Mucosa of stomach (tissue), 1 donor: ENCODE results near the gene EYS.
"Not testable (repeated sequence)": the region's sequence is repeated elsewhere in the genome, so short reads cannot be mapped to it uniquely, and the experiment has no call there.

ENCODE experiments used
- H3K27me3 ChIP-seq: one replicate; pipeline ENCODE4 v1.7.0; 2013; ENCODE audit warnings: mild to moderate bottlenecking, low read length; ENCODE audit not compliant: control insufficient read depth, insufficient read depth
- H3K36me3 ChIP-seq: one replicate; pipeline ENCODE4 v1.7.0; 2013; ENCODE audit warnings: low read length; ENCODE audit not compliant: control insufficient read depth, insufficient read depth
- H3K4me1 ChIP-seq: one replicate; pipeline ENCODE4 v1.7.0; 2013; ENCODE audit warnings: mild to moderate bottlenecking, low read length; ENCODE audit not compliant: control insufficient read depth, insufficient read depth
- H3K4me3 ChIP-seq: one replicate; pipeline ENCODE4 v1.7.0; 2013; ENCODE audit warnings: low read length
- H3K9ac ChIP-seq: one replicate; pipeline ENCODE4 v1.7.0; 2013; ENCODE audit warnings: mild to moderate bottlenecking, low read length, moderate library complexity
- H3K9me3 ChIP-seq: one replicate; pipeline ENCODE4 v1.7.0; 2013; ENCODE audit warnings: mild to moderate bottlenecking, low read length, moderate library complexity; ENCODE audit not compliant: control insufficient read depth
- donor health status: Pancreatic carcinoma.

EYS gene

DNA sequence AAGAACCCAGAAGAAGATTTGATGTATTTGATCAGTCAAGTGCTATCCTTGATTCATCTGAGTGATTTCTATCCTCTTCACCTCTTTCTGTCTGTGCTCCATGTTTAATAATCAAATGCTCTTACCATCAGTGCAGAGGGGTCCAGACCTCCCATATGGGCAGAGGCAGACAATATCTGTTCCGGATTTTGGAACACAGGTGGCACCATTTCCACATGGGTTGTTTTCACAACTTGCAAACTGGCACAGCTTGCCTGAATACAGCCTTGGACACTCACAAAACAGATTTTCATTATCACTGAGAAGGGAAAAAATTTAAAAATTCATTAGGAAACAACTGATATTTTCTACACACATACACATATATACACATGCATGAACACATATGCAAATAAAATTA is 1843.0 kb downstream of the EYS start:
- Histone ChIP-seq H3K36me3 (no peaks in the 10 kb centered on the region), H3K4me1 (no peaks in the 10 kb centered on the region), H3K9me3 (no peaks in the 10 kb centered on the region), H3K4me3 (no peak overlapping the region), H3K27me3 (no peaks in the 10 kb centered on the region), H3K9ac (no peak overlapping the region)

DNA sequence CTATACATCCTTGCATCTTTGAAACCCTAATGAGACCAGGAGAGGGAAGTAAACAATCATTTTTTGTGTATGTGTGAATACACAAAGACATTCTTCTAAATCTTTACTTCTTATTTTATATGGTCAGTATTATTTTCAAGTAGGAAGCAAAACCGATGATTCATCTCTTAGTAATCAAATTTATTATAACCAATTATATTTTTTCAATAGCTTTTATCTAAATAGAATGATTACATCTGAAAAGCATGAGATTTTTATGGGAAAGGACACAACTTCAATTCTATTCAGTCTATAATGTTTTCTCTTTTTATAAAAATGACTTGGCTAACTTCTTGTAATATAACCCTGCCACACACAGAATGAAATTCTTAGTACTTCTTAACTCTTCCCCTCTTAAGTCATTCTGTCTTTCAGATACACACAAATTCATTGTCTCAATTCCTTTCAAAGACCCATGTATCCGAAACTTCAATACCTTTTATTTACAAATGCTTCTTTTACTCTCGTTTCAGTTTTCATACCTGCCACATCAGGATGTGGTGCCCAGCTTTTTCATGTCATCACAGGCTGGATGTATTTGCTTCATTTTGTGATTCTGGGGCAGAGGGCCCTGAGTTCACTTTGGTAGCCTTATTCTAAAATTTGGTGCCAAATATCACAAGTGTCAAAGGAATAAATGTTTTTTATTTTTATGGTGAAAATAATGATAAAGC is 1844.4 kb downstream of the EYS start:
- no peaks in the 10 kb centered on the region for H3K9me3 ChIP-seq
- no peaks in the 10 kb centered on the region for H3K4me1 ChIP-seq
- H3K36me3 ChIP-seq = no peaks in the 10 kb centered on the region
- no peak overlapping the region for H3K9ac ChIP-seq
- H3K27me3 ChIP-seq = no peaks in the 10 kb centered on the region
- no peak overlapping the region for H3K4me3 ChIP-seq

DNA sequence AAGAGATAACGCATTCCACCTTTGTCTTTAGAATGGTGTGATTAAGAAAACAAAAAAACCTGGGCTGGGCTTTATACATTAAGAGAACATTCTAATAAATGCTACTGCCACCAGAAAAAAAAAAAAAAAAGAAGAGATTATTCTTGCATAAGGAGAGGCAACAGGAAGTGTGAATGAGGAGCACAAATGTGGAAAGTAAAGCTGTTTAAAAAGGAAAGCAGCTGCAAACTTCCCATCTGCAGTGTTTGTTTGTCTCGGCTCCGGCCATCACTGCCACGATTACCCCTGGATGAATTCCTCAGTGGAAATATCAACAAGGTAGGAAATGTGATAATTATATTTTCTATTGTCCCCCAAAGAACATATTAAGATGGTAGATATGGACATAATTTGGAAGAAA is 1847.5 kb downstream of the EYS start:
- Histone ChIP-seq H3K27me3 (no peaks in the 10 kb centered on the region), H3K9me3 (no peaks in the 10 kb centered on the region)

DNA sequence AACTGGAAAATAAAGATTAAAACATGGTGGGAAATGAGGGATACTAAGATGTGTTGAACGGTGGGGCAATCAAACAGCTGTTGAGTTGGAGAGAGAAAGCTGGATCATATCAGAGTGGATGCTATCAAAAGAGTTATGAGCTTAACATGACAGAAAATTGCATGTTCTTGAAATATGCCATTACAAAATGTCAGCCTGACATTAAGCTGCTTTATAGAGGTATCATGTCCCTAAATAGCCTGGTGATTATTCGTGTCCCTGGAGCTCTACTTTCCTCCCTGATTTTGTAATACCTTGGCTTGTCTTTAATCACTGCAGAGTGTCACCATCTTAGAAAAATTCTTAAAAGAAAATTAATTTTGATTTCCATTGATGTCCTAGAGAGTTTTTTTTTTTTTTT is 1848.3 kb downstream of the EYS start:
- Histone ChIP-seq H3K4me3 (no peak overlapping the region), H3K4me1 (no peaks in the 10 kb centered on the region), H3K9ac (no peak overlapping the region), H3K9me3 (no peaks in the 10 kb centered on the region), H3K27me3 (no peaks in the 10 kb centered on the region), H3K36me3 (no peaks in the 10 kb centered on the region)

More for the DNA sequence above, 1847.5 kb downstream of the EYS start:
- Histone ChIP-seq H3K4me1 (no peaks in the 10 kb centered on the region), H3K4me3 (no peak overlapping the region), H3K36me3 (no peaks in the 10 kb centered on the region), H3K9ac (no peak overlapping the region)

DNA sequence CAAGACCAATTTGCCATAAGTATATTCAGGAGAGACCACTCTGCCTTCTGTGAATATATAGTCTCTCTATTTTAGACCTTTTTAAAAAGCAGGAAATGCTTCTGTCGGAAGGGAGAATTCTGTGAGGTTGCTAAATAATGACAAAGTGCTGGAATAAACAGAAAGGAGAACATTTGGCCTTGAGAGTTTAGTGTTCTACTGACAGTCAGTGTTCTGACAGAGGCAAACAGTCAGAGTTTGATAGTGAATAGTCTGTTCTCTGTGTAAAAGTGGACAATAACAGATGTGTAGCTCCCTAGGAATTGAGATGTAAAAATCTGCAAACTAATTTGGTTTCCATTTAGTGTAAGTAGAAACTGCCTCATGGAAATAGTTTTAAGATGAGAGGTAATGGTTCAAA is 1850.8 kb downstream of the EYS start:
- Histone ChIP-seq H3K27me3 (no peaks in the 10 kb centered on the region), H3K4me1 (no peaks in the 10 kb centered on the region), H3K9me3 (no peaks in the 10 kb centered on the region), H3K36me3 (no peaks in the 10 kb centered on the region), H3K9ac (no peak overlapping the region), H3K4me3 (no peak overlapping the region)

DNA sequence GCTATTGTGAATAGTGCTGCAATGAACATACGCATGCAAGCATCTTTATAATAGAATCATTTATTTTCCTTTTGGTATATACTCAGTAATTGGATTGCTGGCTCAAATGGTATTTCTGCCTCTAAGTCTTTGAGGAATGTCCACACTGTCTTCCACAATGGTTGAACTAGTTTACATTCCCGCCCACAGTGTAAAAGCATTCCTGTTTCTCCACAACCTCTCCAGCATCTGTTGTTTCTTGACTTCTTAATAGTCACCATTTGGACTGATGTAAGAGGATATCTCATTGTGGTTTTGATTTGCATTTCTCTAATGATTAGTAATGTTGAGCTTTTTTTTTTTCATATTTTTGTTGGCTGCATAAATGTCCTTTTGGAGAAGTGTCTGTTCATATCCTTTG is 1862.7 kb downstream of the EYS start:
- Histone ChIP-seq H3K4me1 (no peaks in the 10 kb centered on the region), H3K27me3 (no peaks in the 10 kb centered on the region), H3K36me3 (no peaks in the 10 kb centered on the region), H3K9ac (no peak overlapping the region), H3K4me3 (no peak overlapping the region), H3K9me3 (no peaks in the 10 kb centered on the region)

DNA sequence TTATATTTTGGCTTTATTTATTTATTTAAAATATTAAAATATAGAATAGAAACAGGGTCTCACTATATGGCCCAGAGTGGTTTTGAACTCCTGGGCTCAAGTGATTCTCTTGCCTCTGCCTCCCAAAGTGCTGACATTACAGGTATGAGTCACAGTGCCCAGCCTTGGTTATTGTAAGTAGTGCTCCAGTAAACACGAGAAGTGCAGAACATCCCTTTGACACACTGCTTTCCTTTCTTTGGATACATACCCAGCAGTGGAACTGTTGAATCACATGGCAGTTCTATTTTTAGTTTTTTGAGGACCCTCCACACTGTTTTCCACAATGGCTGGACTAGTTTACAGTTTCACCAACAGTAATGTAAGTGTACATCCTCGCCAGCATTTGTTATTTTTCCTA is 1867.5 kb downstream of the EYS start:
- no peak overlapping the region for H3K9ac ChIP-seq
- H3K36me3 ChIP-seq = no peaks in the 10 kb centered on the region
- H3K27me3 ChIP-seq = no peaks in the 10 kb centered on the region
- no peak overlapping the region for H3K4me3 ChIP-seq
- H3K4me1 ChIP-seq = no peaks in the 10 kb centered on the region
- H3K9me3 ChIP-seq = no peaks in the 10 kb centered on the region

DNA sequence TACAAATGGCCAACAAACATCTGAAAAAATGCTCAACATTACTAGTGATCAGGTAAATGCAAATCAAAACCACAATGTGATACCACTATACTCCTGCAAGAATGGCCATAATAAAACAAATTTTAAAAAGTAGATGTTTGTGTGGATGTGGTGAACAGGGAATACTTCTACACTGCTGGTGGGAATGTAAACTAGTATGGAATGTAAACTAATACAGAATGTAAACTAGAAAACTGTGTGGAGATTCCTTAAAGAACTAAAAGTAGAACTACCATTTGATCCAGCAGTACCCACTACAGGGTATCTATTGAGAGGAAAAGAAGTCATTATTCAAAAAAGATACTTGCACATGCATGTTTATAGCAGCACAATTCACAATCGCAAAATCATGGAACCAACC is 1878.3 kb downstream of the EYS start:
- not testable (repeated sequence) for H3K9ac ChIP-seq, H3K4me1 ChIP-seq, H3K4me3 ChIP-seq, H3K36me3 ChIP-seq, H3K27me3 ChIP-seq, H3K9me3 ChIP-seq

DNA sequence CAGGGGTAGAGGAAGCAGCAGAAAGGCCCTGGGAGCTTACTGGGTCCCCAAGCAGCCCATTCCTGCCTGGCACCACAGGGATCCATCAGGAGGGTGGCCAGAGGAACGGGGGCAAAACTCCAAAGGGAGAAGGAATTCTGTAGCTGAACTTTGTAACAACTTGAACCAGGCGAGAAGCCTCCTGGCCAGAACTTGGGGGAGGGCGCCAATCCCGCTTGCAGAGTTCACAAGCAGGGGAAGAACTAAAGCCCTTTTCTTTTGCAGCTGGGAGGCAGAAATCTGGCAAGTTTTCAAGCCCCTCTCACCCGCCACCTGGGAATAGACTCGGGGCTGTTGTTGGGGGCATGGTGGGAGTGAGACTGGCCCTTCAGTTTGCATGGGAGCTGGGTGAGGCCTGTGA is 1882.3 kb downstream of the EYS start:
- Histone ChIP-seq H3K4me1 (no peaks in the 10 kb centered on the region), H3K9ac (no peak overlapping the region), H3K36me3 (no peaks in the 10 kb centered on the region), H3K27me3 (no peaks in the 10 kb centered on the region), H3K4me3 (no peak overlapping the region), H3K9me3 (no peaks in the 10 kb centered on the region)

DNA sequence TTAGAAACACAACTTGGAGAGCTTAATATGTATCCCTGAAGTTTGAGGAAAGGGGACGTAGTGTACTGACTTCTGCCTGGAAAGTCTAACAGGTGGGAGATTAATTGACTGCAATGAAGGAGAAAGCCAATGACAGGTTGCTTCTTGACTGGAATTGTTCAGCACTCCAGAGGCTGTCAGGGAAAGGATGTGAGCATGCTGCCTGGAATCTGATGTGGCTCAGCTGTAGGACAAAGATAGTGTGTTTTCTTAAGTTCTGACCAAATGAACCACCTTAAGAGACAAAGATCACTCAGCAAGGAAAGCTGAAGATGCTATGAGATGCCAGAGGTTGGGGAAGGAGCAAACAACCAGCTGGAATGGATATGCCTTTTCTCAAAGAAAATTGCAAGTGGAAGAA is 1885.6 kb downstream of the EYS start:
- no peak overlapping the region for H3K9ac ChIP-seq
- H3K9me3 ChIP-seq = no peaks in the 10 kb centered on the region

DNA sequence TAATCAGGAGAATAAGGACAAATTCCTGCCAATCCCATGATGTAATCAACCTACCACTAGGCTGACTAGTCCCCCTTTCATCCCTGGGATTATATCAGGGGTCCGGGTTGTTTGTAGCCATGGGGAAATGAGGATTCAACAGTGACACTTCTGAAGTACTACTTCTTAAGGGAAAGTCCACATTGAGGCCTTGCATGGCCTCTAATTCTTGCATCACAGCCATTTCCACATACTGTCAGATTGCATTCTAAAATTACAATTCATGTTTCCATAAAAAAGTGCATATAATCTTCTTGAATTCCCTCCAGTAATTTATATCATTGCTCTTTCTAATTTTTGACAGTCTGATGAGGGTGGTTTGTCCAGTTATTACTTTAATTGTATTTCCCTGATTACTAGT is 1887.2 kb downstream of the EYS start:
- H3K36me3 ChIP-seq = no peaks in the 10 kb centered on the region
- no peak overlapping the region for H3K4me3 ChIP-seq
- no peaks in the 10 kb centered on the region for H3K4me1 ChIP-seq
- no peak overlapping the region for H3K9ac ChIP-seq
- H3K9me3 ChIP-seq = no peaks in the 10 kb centered on the region
- H3K27me3 ChIP-seq = no peaks in the 10 kb centered on the region

More for the DNA sequence above, 1885.6 kb downstream of the EYS start:
- H3K4me3 ChIP-seq = no peak overlapping the region
- H3K27me3 ChIP-seq = no peaks in the 10 kb centered on the region
- no peaks in the 10 kb centered on the region for H3K36me3 ChIP-seq
- no peaks in the 10 kb centered on the region for H3K4me1 ChIP-seq

DNA sequence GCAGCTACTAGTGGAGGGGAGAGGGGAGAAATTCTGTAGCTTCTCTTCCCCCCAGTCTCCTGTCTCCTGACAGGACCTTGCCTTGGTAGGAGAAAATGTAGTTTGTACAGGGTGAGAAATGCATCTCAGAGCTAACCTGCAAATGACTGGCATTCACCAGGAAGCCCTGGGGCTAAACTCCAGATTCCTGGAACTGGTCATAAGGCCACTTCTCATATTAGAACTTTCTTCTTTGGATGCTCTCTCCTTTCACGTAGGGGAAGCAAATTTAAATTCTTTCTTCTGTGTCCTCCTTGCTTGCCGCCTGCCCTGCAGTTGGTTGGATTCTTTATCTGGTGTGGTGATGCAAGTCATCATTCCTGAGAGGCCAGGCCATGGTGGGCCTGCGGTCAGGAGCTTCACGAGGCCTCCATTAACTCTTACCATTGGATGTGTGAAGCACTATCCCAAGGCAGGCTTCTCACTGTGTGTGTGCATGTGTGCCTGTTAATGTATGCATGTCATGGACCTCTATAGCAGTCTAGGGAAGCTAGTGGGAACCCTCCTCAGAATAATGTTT is 1889.5 kb downstream of the EYS start:
- no peaks in the 10 kb centered on the region for H3K9me3 ChIP-seq
- H3K9ac ChIP-seq = no peak overlapping the region
- H3K36me3 ChIP-seq = no peaks in the 10 kb centered on the region
- no peaks in the 10 kb centered on the region for H3K4me1 ChIP-seq
- H3K27me3 ChIP-seq = no peaks in the 10 kb centered on the region
- no peak overlapping the region for H3K4me3 ChIP-seq

DNA sequence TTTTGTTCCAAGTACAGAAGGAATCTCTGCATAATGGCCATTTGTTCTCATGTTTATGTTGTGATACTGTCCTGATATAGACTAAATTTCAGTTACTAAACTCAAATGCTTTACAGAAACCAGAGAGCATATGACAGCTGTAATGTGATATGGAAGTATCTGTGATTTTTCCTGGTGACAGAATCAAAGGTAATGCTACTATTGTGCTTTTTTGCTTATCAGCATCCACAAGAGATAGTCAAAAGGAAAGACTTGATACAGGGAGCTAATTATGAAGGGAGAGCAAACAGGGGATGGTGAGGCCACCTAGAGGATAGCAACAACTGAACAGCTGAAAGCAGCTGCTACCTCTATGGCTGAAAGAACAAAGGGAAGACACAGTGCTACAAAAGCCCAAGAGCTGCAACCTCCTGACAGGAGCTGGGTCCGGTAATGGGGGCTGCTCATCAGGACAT is 1890.0 kb downstream of the EYS start:
- H3K4me1 ChIP-seq = no peaks in the 10 kb centered on the region
- H3K27me3 ChIP-seq = no peaks in the 10 kb centered on the region
- H3K36me3 ChIP-seq = no peaks in the 10 kb centered on the region
- no peak overlapping the region for H3K4me3 ChIP-seq
- no peaks in the 10 kb centered on the region for H3K9me3 ChIP-seq
- no peak overlapping the region for H3K9ac ChIP-seq
